Panc1 (cell line): ENCODE results near the gene JAZF1.

Source experiments
- CTCF ChIP-seq: fragments of 450-650 bp; IDR thresholded peaks from 2 replicates; pipeline ENCODE4 v1.5.1; 2017; ENCODE audit warnings: mild to moderate bottlenecking
- SIN3A ChIP-seq: IDR thresholded peaks from 2 replicates; pipeline ENCODE4 v1.6.1; 2012; ENCODE audit warnings: low read depth, mild to moderate bottlenecking, low read length, moderate library complexity, borderline replicate concordance; ENCODE audit not compliant: insufficient read depth

- TF ChIP-seq SIN3A, result no peak
- TF ChIP-seq CTCF, result no peak
These were observed 85.4 kb downstream of the JAZF1 start for GRCh38 chr7:28095231-28095630.
